GM21717 (cell line): ENCODE data around the gene IL16.

Experiments
- ATAC-seq: cut with Tn5 transposase; IDR thresholded peaks from one replicate; pipeline ENCODE4 v1.9.1; 2021; ENCODE audit warnings: mild to moderate bottlenecking, moderate library complexity; ENCODE audit not compliant: unreplicated experiment

The IL16 gene

GRCh38 chr15:81174125-81174791 lies 22.4 kb upstream of the IL16 start:
- ATAC-seq = no peak

GRCh38 chr15:81174792-81175327 lies 21.8 kb upstream of the IL16 start:
- no peak for ATAC-seq

- ATAC-seq = no peak
These were observed 21.2 kb upstream of the IL16 start for GRCh38 chr15:81175496-81175895.

- no peak for ATAC-seq
These were observed 20.3 kb upstream of the IL16 start for GRCh38 chr15:81176291-81176893.

GRCh38 chr15:81178365-81178764 lies 18.3 kb upstream of the IL16 start:
- ATAC-seq = no peak

- ATAC-seq = no peak
These were observed 15.5 kb upstream of the IL16 start for GRCh38 chr15:81181220-81181619.

GRCh38 chr15:81182031-81182755 lies 14.5 kb upstream of the IL16 start:
- no peak for ATAC-seq

- ATAC-seq = no peak
These were observed 13.8 kb upstream of the IL16 start for GRCh38 chr15:81182756-81183438.

- no peak for ATAC-seq
These were observed 13.3 kb upstream of the IL16 start for GRCh38 chr15:81183439-81183775.

GRCh38 chr15:81184188-81184587 lies 12.5 kb upstream of the IL16 start:
- ATAC-seq = no peak

- ATAC-seq = no peak
These were observed 10.9 kb upstream of the IL16 start for GRCh38 chr15:81185631-81186295.

GRCh38 chr15:81188354-81188753 lies 8.3 kb upstream of the IL16 start:
- ATAC-seq = no peak

- no peak for ATAC-seq
These were observed 6.9 kb upstream of the IL16 start for GRCh38 chr15:81189583-81190283.

- ATAC-seq = no peak
These were observed 5.7 kb upstream of the IL16 start for GRCh38 chr15:81190922-81191507.

GRCh38 chr15:81191701-81192100 lies 5.0 kb upstream of the IL16 start:
- no peak for ATAC-seq

- no peak for ATAC-seq
These were observed 2.0 kb upstream of the IL16 start for GRCh38 chr15:81194723-81195122.

- no peak for ATAC-seq
These were observed 1.3 kb upstream of the IL16 start for GRCh38 chr15:81195339-81195864.

- ATAC-seq = no peak
These were observed 564 bp downstream of the IL16 start for GRCh38 chr15:81197255-81197630.

GRCh38 chr15:81197688-81198281 lies 1.1 kb downstream of the IL16 start:
- no peak for ATAC-seq
